Measurements from ENCODE around the gene SNX5. TPM values are rescaled to one million over a fixed set of nuclear protein-coding genes. Genes with fewer than 3 reads are reported as not detected.

The SNX5 gene
- total and polyA plus RNA-seq, 2 of the 13 experiments (the other 11 are each of a cell fraction or from before 2014, with no cell fraction given) = 664 to 1,040 TPM

DNA sequence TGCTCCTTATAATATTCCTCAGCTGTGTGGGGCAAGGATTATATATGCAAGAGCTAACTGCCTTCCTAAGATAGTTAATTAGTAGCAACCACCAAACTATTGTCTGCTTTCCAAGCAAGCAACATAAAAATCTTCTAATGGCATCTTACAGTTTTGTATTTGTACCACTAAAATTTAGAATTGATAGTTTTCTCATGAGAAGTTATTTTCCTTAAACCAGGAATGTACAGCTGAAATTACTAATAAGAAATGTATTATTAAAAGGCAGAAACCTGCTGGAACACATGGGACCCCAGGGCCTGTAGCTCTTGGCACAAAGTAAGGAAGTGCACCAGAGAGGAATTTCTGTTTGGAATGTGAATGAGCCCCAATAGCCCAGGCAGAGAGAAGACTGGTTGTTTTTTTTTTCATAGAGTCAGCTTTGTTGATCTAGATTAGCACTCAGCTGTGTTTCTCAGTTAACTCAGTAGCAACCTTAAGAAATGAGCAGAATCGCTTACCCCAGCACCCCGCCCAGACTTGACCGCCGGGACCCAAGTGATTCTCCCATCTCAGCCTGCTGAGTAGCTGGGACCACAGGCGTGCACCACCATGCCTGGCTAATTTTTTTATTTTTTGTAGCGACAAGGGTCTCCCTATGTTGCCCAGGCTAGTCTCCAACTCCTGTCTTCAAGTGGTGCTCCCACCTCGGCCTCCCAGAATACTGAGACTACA, 2.9 kb upstream of the SNX5 start (continued):
- TF ChIP-seq ZNF503 (CRISPR knock-in tag; IDR thresholded peaks at IDR 0.05) = no peak
- TF ChIP-seq RERE (CRISPR knock-in tag; IDR thresholded peaks at IDR 0.05; ENCODE audit: low read depth) = no peak
- TF ChIP-seq ZBTB43 (CRISPR knock-in tag; conservative IDR thresholded peaks at IDR 0.05) = no peak; the same call in 1 of the 2 replicates
- TF ChIP-seq KDM3A (CRISPR knock-in tag; IDR thresholded peaks at IDR 0.05; ENCODE audit: low read depth) = no peak
- TF ChIP-seq ZMYM3 (CRISPR knock-in tag; IDR thresholded peaks at IDR 0.05) = no peak
- TF ChIP-seq ZBTB40 (IDR thresholded peaks at IDR 0.05) = no peak
- TF ChIP-seq ZBTB40 (CRISPR knock-in tag; IDR thresholded peaks at IDR 0.05) = no peak
- TF ChIP-seq TBX3 (IDR thresholded peaks at IDR 0.05; ENCODE audit: borderline replicate concordance) = no peak
- TF ChIP-seq ZBTB3 (CRISPR knock-in tag; IDR thresholded peaks at IDR 0.05; ENCODE audit: borderline replicate concordance, low read depth) = no peak
- no peak for TF ChIP-seq KAT2B (IDR thresholded peaks at IDR 0.05; ENCODE audit: borderline replicate concordance, low read depth, low read length)
- TF ChIP-seq SIN3B (IDR thresholded peaks at IDR 0.05; ENCODE audit: low read length) = no peak
